ENCODE measurements around the gene CUL5.

- TF ChIP-seq, protein P1, sequence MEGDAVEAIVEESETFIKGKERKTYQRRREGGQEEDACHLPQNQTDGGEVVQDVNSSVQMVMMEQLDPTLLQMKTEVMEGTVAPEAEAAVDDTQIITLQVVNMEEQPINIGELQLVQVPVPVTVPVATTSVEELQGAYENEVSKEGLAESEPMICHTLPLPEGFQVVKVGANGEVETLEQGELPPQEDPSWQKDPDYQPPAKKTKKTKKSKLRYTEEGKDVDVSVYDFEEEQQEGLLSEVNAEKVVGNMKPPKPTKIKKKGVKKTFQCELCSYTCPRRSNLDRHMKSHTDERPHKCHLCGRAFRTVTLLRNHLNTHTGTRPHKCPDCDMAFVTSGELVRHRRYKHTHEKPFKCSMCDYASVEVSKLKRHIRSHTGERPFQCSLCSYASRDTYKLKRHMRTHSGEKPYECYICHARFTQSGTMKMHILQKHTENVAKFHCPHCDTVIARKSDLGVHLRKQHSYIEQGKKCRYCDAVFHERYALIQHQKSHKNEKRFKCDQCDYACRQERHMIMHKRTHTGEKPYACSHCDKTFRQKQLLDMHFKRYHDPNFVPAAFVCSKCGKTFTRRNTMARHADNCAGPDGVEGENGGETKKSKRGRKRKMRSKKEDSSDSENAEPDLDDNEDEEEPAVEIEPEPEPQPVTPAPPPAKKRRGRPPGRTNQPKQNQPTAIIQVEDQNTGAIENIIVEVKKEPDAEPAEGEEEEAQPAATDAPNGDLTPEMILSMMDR (IDR thresholded peaks at IDR 0.05; ENCODE audit: poor library complexity, severe bottlenecking): no peak
- no peak for TF ChIP-seq POLR2AphosphoS5 (IDR thresholded peaks at IDR 0.05)
- TF ChIP-seq EZH2 (IDR thresholded peaks at IDR 0.05; ENCODE audit: borderline replicate concordance, insufficient read depth, low read length, poor library complexity, severe bottlenecking): no peak
- no peak for TF ChIP-seq EP300 (conservative IDR thresholded peaks at IDR 0.05; ENCODE audit: poor library complexity, severe bottlenecking)
- TF ChIP-seq RAD21 (conservative IDR thresholded peaks at IDR 0.05): no peak
- TF ChIP-seq MXI1 (conservative IDR thresholded peaks at IDR 0.05; ENCODE audit: poor library complexity, severe bottlenecking): no peak
- TF ChIP-seq REST (IDR thresholded peaks at IDR 0.05; ENCODE audit: borderline replicate concordance): no peak
Observed at GRCh38 chr11:108018708-108019107, 10.0 kb downstream of the CUL5 start.
